NT2/D1 (cell line): Measurements from ENCODE around the gene MTHFD2.

Experiments used
- SUZ12 ChIP-seq: IDR thresholded peaks from 2 replicates; pipeline ENCODE4 v1.6.1; 2011; ENCODE audit not compliant: insufficient read length, insufficient read depth; ENCODE audit errors: extremely low read depth
- ZNF274 ChIP-seq: IDR thresholded peaks from 2 replicates; pipeline ENCODE4 v1.6.1; 2011; ENCODE audit warnings: mild to moderate bottlenecking, low read depth, low read length

GRCh38 chr2:74262681-74263080, 64.3 kb downstream of the MTHFD2 start:
- TF ChIP-seq ZNF274, result no peak
- TF ChIP-seq SUZ12, result no peak
